ENCODE results near the gene ZBTB8A. TPM values are rescaled to one million over a fixed set of nuclear protein-coding genes. Genes with fewer than 3 reads are reported as not detected.
A peak's percentile ranks its signal among the peaks of the same experiment; 100 is the strongest.

Gene ZBTB8A
- total and polyA plus RNA-seq, 2 of the 13 experiments (the other 11 are each of a cell fraction or from before 2014, with no cell fraction given) = 1.3 to 3.7 TPM

GRCh38 chr1:32650248-32650751 is 111.1 kb downstream of the ZBTB8A start, which contains the start of gene ZBTB8OS (continued):
- TF ChIP-seq, protein P1, sequence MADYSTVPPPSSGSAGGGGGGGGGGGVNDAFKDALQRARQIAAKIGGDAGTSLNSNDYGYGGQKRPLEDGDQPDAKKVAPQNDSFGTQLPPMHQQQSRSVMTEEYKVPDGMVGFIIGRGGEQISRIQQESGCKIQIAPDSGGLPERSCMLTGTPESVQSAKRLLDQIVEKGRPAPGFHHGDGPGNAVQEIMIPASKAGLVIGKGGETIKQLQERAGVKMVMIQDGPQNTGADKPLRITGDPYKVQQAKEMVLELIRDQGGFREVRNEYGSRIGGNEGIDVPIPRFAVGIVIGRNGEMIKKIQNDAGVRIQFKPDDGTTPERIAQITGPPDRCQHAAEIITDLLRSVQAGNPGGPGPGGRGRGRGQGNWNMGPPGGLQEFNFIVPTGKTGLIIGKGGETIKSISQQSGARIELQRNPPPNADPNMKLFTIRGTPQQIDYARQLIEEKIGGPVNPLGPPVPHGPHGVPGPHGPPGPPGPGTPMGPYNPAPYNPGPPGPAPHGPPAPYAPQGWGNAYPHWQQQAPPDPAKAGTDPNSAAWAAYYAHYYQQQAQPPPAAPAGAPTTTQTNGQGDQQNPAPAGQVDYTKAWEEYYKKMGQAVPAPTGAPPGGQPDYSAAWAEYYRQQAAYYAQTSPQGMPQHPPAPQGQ (CRISPR knock-in tag; IDR thresholded peaks at IDR 0.05; ENCODE audit: borderline replicate concordance) = no peak
- TF ChIP-seq PHF8 (CRISPR knock-in tag; IDR thresholded peaks at IDR 0.05) (peak; percentile 66), NR1H2 (CRISPR knock-in tag; IDR thresholded peaks at IDR 0.05; ENCODE audit: borderline replicate concordance, low read depth) (peak; percentile 48; the same call in 1 of the 2 replicates), TAF1 (CRISPR knock-in tag; IDR thresholded peaks at IDR 0.05) (peak; percentile 75), MYC (CRISPR knock-in tag; IDR thresholded peaks at IDR 0.05; ENCODE audit: borderline replicate concordance) (no peak), HOXA7 (CRISPR knock-in tag; IDR thresholded peaks at IDR 0.05) (no peak), POLR2A (IDR thresholded peaks at IDR 0.05; ENCODE audit: insufficient read depth in 1 of 2, low read depth in 2 of 2, low read length in 2 of 2) (peak; percentile 79 to 91), ZNF569 (CRISPR knock-in tag; IDR thresholded peaks at IDR 0.05; ENCODE audit: borderline replicate concordance) (no peak), NFIB (CRISPR knock-in tag; IDR thresholded peaks at IDR 0.05; ENCODE audit: borderline replicate concordance) (no peak), MIER3 (CRISPR knock-in tag; IDR thresholded peaks at IDR 0.05; ENCODE audit: borderline replicate concordance) (peak; percentile 43; the same call in 1 of the 2 replicates), SMAD9 (CRISPR knock-in tag; IDR thresholded peaks at IDR 0.05) (no peak)
- TF ChIP-seq, protein P2, sequence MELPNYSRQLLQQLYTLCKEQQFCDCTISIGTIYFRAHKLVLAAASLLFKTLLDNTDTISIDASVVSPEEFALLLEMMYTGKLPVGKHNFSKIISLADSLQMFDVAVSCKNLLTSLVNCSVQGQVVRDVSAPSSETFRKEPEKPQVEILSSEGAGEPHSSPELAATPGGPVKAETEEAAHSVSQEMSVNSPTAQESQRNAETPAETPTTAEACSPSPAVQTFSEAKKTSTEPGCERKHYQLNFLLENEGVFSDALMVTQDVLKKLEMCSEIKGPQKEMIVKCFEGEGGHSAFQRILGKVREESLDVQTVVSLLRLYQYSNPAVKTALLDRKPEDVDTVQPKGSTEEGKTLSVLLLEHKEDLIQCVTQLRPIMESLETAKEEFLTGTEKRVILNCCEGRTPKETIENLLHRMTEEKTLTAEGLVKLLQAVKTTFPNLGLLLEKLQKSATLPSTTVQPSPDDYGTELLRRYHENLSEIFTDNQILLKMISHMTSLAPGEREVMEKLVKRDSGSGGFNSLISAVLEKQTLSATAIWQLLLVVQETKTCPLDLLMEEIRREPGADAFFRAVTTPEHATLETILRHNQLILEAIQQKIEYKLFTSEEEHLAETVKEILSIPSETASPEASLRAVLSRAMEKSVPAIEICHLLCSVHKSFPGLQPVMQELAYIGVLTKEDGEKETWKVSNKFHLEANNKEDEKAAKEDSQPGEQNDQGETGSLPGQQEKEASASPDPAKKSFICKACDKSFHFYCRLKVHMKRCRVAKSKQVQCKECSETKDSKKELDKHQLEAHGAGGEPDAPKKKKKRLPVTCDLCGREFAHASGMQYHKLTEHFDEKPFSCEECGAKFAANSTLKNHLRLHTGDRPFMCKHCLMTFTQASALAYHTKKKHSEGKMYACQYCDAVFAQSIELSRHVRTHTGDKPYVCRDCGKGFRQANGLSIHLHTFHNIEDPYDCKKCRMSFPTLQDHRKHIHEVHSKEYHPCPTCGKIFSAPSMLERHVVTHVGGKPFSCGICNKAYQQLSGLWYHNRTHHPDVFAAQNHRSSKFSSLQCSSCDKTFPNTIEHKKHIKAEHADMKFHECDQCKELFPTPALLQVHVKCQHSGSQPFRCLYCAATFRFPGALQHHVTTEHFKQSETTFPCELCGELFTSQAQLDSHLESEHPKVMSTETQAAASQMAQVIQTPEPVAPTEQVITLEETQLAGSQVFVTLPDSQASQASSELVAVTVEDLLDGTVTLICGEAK (IDR thresholded peaks at IDR 0.05) = peak; percentile 68
- TF ChIP-seq, protein P2 (CRISPR knock-in tag; IDR thresholded peaks at IDR 0.05) = no peak
- TF ChIP-seq, protein P3, sequence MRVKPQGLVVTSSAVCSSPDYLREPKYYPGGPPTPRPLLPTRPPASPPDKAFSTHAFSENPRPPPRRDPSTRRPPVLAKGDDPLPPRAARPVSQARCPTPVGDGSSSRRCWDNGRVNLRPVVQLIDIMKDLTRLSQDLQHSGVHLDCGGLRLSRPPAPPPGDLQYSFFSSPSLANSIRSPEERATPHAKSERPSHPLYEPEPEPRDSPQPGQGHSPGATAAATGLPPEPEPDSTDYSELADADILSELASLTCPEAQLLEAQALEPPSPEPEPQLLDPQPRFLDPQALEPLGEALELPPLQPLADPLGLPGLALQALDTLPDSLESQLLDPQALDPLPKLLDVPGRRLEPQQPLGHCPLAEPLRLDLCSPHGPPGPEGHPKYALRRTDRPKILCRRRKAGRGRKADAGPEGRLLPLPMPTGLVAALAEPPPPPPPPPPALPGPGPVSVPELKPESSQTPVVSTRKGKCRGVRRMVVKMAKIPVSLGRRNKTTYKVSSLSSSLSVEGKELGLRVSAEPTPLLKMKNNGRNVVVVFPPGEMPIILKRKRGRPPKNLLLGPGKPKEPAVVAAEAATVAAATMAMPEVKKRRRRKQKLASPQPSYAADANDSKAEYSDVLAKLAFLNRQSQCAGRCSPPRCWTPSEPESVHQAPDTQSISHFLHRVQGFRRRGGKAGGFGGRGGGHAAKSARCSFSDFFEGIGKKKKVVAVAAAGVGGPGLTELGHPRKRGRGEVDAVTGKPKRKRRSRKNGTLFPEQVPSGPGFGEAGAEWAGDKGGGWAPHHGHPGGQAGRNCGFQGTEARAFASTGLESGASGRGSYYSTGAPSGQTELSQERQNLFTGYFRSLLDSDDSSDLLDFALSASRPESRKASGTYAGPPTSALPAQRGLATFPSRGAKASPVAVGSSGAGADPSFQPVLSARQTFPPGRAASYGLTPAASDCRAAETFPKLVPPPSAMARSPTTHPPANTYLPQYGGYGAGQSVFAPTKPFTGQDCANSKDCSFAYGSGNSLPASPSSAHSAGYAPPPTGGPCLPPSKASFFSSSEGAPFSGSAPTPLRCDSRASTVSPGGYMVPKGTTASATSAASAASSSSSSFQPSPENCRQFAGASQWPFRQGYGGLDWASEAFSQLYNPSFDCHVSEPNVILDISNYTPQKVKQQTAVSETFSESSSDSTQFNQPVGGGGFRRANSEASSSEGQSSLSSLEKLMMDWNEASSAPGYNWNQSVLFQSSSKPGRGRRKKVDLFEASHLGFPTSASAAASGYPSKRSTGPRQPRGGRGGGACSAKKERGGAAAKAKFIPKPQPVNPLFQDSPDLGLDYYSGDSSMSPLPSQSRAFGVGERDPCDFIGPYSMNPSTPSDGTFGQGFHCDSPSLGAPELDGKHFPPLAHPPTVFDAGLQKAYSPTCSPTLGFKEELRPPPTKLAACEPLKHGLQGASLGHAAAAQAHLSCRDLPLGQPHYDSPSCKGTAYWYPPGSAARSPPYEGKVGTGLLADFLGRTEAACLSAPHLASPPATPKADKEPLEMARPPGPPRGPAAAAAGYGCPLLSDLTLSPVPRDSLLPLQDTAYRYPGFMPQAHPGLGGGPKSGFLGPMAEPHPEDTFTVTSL (CRISPR knock-in tag; IDR thresholded peaks at IDR 0.05; ENCODE audit: borderline replicate concordance) = no peak

All from HepG2 (cell line).